NK-92 (cell line): ENCODE measurements around the gene ITGB7.

Experiments used
- DNase-seq: peaks from one replicate; lab custom pipeline; 2025; ENCODE audit not compliant: unreplicated experiment; lab: John Stamatoyannopoulos, UW

The ITGB7 gene

DNA sequence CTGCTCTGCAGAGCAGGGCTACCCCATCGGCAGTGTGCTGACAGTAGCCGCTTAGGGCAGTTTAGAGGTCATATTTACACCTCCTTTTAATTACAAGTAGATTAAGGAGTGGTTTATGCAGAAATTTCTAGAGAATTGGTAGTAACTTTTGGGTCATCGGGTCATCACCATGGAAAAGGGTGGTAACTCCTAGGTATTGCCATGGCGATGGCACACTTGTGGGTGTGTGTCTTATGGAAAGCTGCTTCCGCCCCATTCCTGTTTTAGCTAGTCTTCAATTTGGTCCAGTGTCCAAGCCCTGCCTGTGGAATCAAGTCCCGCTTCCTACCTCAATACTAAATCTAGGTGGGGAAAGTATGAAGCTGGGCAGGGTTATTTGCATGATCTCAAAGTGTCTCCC lies 56.0 kb downstream of the ITGB7 start:
- DNase-seq, result no peak

- no peak for DNase-seq
Measured at GRCh38 chr12:53147653-53148052, 59.4 kb downstream of the ITGB7 start.

DNA sequence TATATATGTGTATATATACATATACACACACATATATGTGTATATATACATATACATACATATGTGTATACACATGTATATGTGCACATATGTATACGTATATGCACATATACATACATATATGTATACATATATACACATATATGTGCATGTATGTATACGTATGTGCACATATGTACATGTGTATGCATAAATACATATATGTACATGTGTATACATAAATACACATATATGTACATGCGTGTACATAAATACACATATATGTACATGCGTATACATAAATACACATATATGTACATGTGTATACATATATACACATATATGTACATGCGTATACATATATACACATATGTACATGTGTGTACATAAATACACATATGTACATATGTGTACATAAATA lies 59.9 kb downstream of the ITGB7 start:
- no peak for DNase-seq

GRCh38 chr12:53145383-53146260 lies 61.4 kb downstream of the ITGB7 start:
- no peak for DNase-seq

DNA sequence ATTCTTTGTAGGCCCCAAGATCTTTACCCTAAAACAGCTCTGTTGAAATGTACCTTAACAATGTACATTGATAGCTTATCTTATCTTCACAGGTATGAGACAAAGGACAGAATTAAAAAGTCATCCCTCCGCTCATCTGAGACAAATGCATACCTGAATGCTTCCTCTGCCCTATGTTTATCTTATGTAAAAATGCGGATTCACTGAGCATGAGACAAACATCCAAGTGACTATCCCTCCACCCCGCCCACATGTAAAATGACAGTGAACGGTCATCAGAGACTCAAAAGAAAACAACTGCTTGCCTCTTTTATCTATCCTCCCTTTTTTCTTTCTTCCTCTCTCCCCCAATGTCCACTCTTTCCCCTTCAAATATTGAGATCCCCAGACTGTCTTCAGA lies 63.7 kb downstream of the ITGB7 start:
- no peak for DNase-seq
